ENCODE results near the gene KMT5B.

DNA sequence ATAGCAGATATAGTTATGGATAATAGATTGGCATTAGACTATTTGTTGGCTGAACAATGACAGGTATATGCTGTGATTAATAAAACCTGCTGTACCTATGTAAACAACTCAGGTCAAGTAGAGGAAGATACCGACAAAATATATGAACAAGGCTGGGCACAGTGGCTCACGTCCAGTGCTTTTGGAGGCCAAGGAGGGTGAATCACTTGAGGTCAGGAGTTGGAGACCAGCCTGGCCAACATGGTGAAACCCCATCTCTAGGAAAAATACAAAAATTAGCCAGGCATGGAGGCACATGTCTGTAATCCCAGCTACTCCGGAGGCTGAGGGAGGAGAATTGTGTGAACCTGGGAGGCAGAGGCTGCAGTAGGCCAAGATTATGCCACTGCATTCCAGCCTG, 77.9 kb downstream of the KMT5B start:
- TF ChIP-seq, protein P1, sequence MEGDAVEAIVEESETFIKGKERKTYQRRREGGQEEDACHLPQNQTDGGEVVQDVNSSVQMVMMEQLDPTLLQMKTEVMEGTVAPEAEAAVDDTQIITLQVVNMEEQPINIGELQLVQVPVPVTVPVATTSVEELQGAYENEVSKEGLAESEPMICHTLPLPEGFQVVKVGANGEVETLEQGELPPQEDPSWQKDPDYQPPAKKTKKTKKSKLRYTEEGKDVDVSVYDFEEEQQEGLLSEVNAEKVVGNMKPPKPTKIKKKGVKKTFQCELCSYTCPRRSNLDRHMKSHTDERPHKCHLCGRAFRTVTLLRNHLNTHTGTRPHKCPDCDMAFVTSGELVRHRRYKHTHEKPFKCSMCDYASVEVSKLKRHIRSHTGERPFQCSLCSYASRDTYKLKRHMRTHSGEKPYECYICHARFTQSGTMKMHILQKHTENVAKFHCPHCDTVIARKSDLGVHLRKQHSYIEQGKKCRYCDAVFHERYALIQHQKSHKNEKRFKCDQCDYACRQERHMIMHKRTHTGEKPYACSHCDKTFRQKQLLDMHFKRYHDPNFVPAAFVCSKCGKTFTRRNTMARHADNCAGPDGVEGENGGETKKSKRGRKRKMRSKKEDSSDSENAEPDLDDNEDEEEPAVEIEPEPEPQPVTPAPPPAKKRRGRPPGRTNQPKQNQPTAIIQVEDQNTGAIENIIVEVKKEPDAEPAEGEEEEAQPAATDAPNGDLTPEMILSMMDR (conservative IDR thresholded peaks at IDR 0.05) = no peak
- no peak for TF ChIP-seq EZH2 (IDR thresholded peaks at IDR 0.05; ENCODE audit: low read depth)

Data from PC-9 (cell line).